Mammary epithelial cell (primary cell): Measurements from ENCODE around the gene CYP4B1.
"Not testable (repeated sequence)": the region's sequence is repeated elsewhere in the genome, so short reads cannot be mapped to it uniquely, and the experiment has no call there.

ENCODE experiments used
- EZH2 ChIP-seq: IDR thresholded peaks from 2 replicates; pipeline ENCODE4 v1.6.1; 2012; ENCODE audit warnings: low read length, inconsistent platforms, borderline replicate concordance
- TF ChIP-seq, protein P1 (sequence below), 2 donors: IDR thresholded peaks in 1 of 2; conservative IDR thresholded peaks in 1 of 2; 2 replicates each; pipeline ENCODE4 v1.5.1; 2011 to 2012; ENCODE audit warnings: inconsistent platforms in 2 of 2, low read length in 2 of 2, mild to moderate bottlenecking in 2 of 2, control low read depth in 1 of 2, low read depth in 1 of 2; ENCODE audit not compliant: insufficient read depth in 1 of 2; ENCODE audit errors: extremely low read depth in 1 of 2

DNA sequence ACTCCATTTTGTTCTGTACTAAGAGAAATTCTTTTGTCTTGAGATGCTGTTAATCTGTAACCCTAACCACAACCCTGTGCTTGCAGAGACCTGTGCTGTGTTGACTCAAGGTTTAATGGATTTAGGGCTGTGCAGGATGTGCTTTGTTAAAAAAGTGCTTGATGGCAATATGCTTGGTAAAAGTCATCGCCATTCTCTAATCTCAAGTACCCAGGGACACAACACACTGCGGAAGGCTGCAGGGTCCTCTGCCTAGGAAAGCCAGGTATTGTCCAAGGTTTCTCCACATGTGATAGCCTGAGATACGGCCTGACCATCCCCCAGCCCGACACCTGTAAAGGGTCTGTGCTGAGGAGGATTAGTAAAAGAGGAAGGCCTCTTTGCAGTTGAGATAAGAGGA lies 10.2 kb upstream of the CYP4B1 start:
- not testable (repeated sequence) for TF ChIP-seq EZH2
- TF ChIP-seq, protein P1, sequence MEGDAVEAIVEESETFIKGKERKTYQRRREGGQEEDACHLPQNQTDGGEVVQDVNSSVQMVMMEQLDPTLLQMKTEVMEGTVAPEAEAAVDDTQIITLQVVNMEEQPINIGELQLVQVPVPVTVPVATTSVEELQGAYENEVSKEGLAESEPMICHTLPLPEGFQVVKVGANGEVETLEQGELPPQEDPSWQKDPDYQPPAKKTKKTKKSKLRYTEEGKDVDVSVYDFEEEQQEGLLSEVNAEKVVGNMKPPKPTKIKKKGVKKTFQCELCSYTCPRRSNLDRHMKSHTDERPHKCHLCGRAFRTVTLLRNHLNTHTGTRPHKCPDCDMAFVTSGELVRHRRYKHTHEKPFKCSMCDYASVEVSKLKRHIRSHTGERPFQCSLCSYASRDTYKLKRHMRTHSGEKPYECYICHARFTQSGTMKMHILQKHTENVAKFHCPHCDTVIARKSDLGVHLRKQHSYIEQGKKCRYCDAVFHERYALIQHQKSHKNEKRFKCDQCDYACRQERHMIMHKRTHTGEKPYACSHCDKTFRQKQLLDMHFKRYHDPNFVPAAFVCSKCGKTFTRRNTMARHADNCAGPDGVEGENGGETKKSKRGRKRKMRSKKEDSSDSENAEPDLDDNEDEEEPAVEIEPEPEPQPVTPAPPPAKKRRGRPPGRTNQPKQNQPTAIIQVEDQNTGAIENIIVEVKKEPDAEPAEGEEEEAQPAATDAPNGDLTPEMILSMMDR (conservative IDR thresholded peaks at IDR 0.05 in 1 of 2, IDR thresholded peaks at IDR 0.05 in 1 of 2; ENCODE audit: extremely low read depth in 1 of 2, insufficient read depth in 1 of 2, low read depth in 1 of 2, low read length in 2 of 2) = not testable (repeated sequence)
